ENCODE measurements around the gene BRMS1.
A peak's percentile ranks its signal among the peaks of the same experiment; 100 is the strongest.

Gene BRMS1

GRCh38 chr11:66302656-66303055 is 42.2 kb downstream of the BRMS1 start:
- DNase-seq (ENCODE audit: low read depth), result no peak

GRCh38 chr11:66299186-66299585 is 45.7 kb downstream of the BRMS1 start:
- no peak for DNase-seq (ENCODE audit: low read depth)

- no peak for DNase-seq (ENCODE audit: low read depth)
These were observed 47.3 kb downstream of the BRMS1 start for GRCh38 chr11:66297610-66298009.

- no peak for DNase-seq (ENCODE audit: low read depth)
These were observed 50.0 kb downstream of the BRMS1 start for GRCh38 chr11:66294626-66295620.

GRCh38 chr11:66293777-66294625 is 50.9 kb downstream of the BRMS1 start:
- DNase-seq (ENCODE audit: low read depth), result no peak

GRCh38 chr11:66293352-66293751 is 51.6 kb downstream of the BRMS1 start:
- DNase-seq (ENCODE audit: low read depth), result no peak

- no peak for DNase-seq (ENCODE audit: low read depth)
These were observed 52.2 kb downstream of the BRMS1 start for GRCh38 chr11:66292543-66293332.

- DNase-seq (ENCODE audit: low read depth), result no peak
These were observed 53.0 kb downstream of the BRMS1 start, which contains the start of gene TMEM151A for GRCh38 chr11:66291706-66292542. Gene TMEM151A, plus strand, starts transcription at chr11:66291894. Its CDS starts 120 bp downstream, at chr11:66292014.

GRCh38 chr11:66291303-66291705 is 53.6 kb downstream of the BRMS1 start:
- DNase-seq (ENCODE audit: low read depth), result no peak

GRCh38 chr11:66290330-66290621 is 54.6 kb downstream of the BRMS1 start:
- no peak for DNase-seq (ENCODE audit: low read depth)

GRCh38 chr11:66289548-66290329 is 55.2 kb downstream of the BRMS1 start:
- DNase-seq (ENCODE audit: low read depth), result peak; percentile 81

- peak; percentile 99 for DNase-seq (ENCODE audit: low read depth)
These were observed 56.0 kb downstream of the BRMS1 start, which contains the start of gene YIF1A for GRCh38 chr11:66288671-66289547. Gene YIF1A, minus strand, starts transcription at chr11:66289143. Its CDS starts 158 bp downstream, at chr11:66288985.

GRCh38 chr11:66287889-66288670 is 56.8 kb downstream of the BRMS1 start:
- DNase-seq (ENCODE audit: low read depth), result no peak

Measured in ELR (cell line).